C4-2B (cell line): ENCODE results near the gene HDAC4.

Source experiments
- ZFX ChIP-seq: fragments of 450-650 bp; IDR thresholded peaks from 2 replicates; pipeline ENCODE4 v1.6.1; 2017
- TF ChIP-seq, protein P1 (sequence below): fragments of 450-650 bp; conservative IDR thresholded peaks from 2 replicates; pipeline ENCODE4 v1.5.1; 2017; ENCODE audit warnings: mild to moderate bottlenecking

DNA sequence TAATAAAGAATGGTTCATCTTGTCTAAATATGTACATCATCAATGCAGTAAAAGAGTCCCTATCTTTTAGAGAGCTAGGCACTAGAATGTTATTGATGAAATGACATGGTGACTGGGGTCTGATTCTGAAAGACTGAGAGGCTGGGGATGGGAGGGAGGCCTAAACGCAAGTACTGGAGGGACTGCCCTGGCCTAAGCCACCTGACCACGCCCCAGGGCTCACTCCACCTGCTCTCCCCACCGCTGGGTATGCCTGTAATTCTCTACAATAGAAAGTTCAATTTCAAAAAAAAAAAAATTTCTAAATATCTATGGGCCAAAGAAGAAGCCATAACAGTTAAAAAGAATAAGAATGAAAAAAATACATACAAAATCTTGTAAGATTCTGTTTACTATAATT lies 194.0 kb downstream of the HDAC4 start:
- TF ChIP-seq ZFX: no peak
- TF ChIP-seq, protein P1, sequence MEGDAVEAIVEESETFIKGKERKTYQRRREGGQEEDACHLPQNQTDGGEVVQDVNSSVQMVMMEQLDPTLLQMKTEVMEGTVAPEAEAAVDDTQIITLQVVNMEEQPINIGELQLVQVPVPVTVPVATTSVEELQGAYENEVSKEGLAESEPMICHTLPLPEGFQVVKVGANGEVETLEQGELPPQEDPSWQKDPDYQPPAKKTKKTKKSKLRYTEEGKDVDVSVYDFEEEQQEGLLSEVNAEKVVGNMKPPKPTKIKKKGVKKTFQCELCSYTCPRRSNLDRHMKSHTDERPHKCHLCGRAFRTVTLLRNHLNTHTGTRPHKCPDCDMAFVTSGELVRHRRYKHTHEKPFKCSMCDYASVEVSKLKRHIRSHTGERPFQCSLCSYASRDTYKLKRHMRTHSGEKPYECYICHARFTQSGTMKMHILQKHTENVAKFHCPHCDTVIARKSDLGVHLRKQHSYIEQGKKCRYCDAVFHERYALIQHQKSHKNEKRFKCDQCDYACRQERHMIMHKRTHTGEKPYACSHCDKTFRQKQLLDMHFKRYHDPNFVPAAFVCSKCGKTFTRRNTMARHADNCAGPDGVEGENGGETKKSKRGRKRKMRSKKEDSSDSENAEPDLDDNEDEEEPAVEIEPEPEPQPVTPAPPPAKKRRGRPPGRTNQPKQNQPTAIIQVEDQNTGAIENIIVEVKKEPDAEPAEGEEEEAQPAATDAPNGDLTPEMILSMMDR: no peak
